ENCODE data around the gene PARD3B. TPM values are rescaled to one million over a fixed set of nuclear protein-coding genes. Genes with fewer than 3 reads are reported as not detected.
"Not testable (repeated sequence)": the region's sequence is repeated elsewhere in the genome, so short reads cannot be mapped to it uniquely, and the experiment has no call there.

The PARD3B gene
- total and polyA plus RNA-seq, 2 of the 4 experiments (the other 2 are of a cell fraction): 3.3 to 15.6 TPM

- H3K27ac ChIP-seq (ENCODE audit: insufficient read depth, low read length); H3K36me3 ChIP-seq (ENCODE audit: control insufficient read depth, insufficient read depth, low read length); H3K27me3 ChIP-seq (ENCODE audit: control insufficient read depth, insufficient read depth, low read length); H4K20me1 ChIP-seq (ENCODE audit: insufficient read depth, low read length); H3K4me3 ChIP-seq (ENCODE audit: insufficient read depth, low read depth, low read length); H2BK120ac ChIP-seq (ENCODE audit: low read depth, low read length); H2BK15ac ChIP-seq (ENCODE audit: low read depth, low read length); H2AK9ac ChIP-seq (replicated peaks; ENCODE audit: low read depth, low read length, poor library complexity); BruUV-seq (replicated peaks); dilution Hi-C loops (cut with HindIII; ENCODE audit: low sequenced_read_pairs, unreplicated experiment); H3K9ac ChIP-seq (ENCODE audit: low read depth, low read length); H2BK5ac ChIP-seq (ENCODE audit: low read depth, low read length, poor library complexity, severe bottlenecking); H3K4ac ChIP-seq (ENCODE audit: low read depth, low read length); H2AK5ac ChIP-seq (ENCODE audit: low read depth, low read length); H3K14ac ChIP-seq (replicated peaks; ENCODE audit: low read depth, low read length); in situ Hi-C loops (cut with MboI; ENCODE audit: low sequenced_read_pairs); H3K18ac ChIP-seq (ENCODE audit: low read depth, low read length); H4K91ac ChIP-seq (ENCODE audit: insufficient read depth, low read depth, low read length); CTCF ChIA-PET; H3K9me3 ChIP-seq (ENCODE audit: control insufficient read depth, insufficient read depth, low read length); H3K56ac ChIP-seq (ENCODE audit: extremely low read depth, insufficient read depth, low read length); H4K8ac ChIP-seq (ENCODE audit: low read depth in 2 of 2, low read length in 2 of 2); H3K4me1 ChIP-seq (ENCODE audit: control insufficient read depth, insufficient read depth, low read length); DNase-seq; H4K5ac ChIP-seq (ENCODE audit: low read depth, low read length); intact Hi-C loops (cut with micrococcal nuclease); H3K23ac ChIP-seq (ENCODE audit: low read depth, low read length); H2AFZ ChIP-seq (replicated peaks; ENCODE audit: low read length, poor library complexity); POLR2A ChIA-PET (ENCODE audit: unreplicated experiment); H2BK20ac ChIP-seq (ENCODE audit: low read depth, low read length); ATAC-seq (ENCODE audit: low read depth); H3K9me1 ChIP-seq (ENCODE audit: insufficient read depth, low read length); H3K79me1 ChIP-seq (ENCODE audit: low read depth in 1 of 2, low read length in 2 of 2); H3K4me2 ChIP-seq (ENCODE audit: low read depth, low read length): not testable (repeated sequence)
- 100% methylated on average over 1 of the region's 5 CpGs; no CpG with 5 or more reads in 1 of the 2 experiments for WGBS, 2 experiments (ENCODE audit: extremely low coverage in 2 of 2, insufficient read length in 1 of 2)
Measured at GRCh38 chr2:205218816-205219215, 673.5 kb downstream of the PARD3B start.
